ENCODE results near the gene ARIH1.

ARIH1 gene

DNA sequence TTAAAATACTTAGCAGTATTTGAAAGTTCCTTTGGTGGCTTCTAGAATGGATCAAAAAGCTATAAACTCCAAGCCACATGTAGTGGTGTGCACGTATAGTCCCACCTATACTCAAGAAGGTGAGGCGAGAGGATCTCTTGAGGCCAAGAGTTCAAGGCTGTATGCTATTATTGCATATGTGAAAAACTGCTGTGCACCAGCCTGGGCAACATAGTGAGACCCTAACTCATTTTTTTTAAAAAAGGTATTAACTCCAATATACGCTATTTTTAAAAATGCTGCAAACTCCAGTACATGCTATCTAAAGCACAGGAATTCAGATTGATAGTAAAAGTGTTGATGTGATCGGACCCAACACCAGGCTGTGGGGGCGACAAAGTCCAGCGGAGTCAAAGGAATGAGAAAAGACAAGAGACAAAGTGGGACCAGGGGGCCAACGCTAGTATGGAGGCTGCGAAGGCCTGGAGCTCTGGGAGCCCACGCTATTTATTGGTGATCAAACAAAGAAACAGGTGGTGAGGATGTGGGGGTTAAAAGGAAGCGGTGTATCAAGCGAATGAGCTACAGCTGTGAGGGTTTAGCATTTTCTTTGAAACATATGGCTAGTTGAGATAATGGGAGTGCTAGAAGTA lies 66.6 kb downstream of the ARIH1 start:
- DNase-seq (ENCODE audit: low read depth): no peak

GRCh38 chr15:72541674-72542073 lies 67.5 kb downstream of the ARIH1 start:
- DNase-seq (ENCODE audit: low read depth): no peak

DNA sequence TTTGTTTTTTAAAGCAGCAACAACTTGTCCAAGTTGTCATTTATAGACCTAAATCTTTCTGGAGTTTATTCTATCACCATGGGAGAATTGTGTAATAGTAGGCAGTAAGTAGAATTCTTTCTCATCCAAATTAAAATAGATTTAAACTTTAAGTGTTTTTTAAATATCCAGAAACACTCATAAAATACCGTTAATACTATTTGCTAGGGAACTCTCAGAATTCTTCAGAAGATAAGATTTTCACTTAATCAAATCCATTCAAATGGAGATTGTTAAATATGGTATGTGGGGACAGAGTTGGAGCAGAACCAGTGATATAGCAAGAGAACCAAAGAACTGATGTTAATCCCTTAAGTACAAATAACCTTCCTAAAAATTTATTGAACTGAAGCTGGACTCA lies 71.0 kb downstream of the ARIH1 start:
- no peak for DNase-seq (ENCODE audit: low read depth)

GRCh38 chr15:72554471-72555425 lies 80.6 kb downstream of the ARIH1 start:
- no peak for DNase-seq (ENCODE audit: low read depth)

GRCh38 chr15:72559781-72560180 lies 85.7 kb downstream of the ARIH1 start:
- DNase-seq (ENCODE audit: low read depth): no peak

DNA sequence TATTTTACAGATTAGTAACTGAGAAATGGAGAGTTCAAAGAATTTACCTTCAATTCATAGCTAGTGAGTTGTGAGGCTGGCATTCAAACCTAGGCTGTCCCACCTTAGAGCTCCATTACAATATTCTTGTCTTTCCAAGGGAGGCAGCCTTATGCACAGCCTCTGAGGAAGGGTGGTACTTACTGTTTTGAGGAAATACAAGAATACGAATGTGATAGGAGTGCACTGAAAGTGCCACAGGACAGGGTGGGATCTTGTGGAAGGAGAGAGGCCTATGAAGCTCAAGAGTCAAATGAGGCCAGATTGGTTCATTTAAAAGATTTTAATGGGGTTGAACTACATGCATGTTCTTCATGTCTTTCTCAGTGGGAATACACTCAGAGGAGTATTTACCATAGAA lies 86.3 kb downstream of the ARIH1 start:
- DNase-seq (ENCODE audit: low read depth): no peak

GRCh38 chr15:72562386-72562785 lies 88.3 kb downstream of the ARIH1 start:
- no peak for DNase-seq (ENCODE audit: low read depth)

- no peak for DNase-seq (ENCODE audit: low read depth)
Observed at GRCh38 chr15:72562878-72563277, 88.7 kb downstream of the ARIH1 start.

- DNase-seq (ENCODE audit: low read depth): no peak
Observed at GRCh38 chr15:72564091-72564490, 90.0 kb downstream of the ARIH1 start.

- DNase-seq (ENCODE audit: low read depth): no peak
Observed at GRCh38 chr15:72566973-72567372, 92.8 kb downstream of the ARIH1 start.

DNA sequence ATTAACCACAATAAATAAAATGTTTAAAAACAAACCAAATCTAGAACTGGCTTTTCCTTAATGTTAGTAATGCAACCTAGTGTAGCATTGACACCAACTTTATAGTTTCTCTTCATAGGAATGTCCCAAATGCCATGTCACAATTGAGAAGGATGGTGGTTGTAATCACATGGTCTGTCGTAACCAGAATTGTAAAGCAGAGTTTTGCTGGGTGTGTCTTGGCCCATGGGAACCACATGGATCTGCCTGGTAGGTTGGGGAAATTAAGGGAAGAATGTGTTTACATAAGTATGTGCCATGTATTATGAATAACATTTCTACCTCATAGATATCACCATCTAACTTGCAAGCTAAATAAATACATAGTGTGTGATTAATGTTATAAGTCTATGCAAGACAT lies 95.9 kb downstream of the ARIH1 start:
- no peak for DNase-seq (ENCODE audit: low read depth)

DNA sequence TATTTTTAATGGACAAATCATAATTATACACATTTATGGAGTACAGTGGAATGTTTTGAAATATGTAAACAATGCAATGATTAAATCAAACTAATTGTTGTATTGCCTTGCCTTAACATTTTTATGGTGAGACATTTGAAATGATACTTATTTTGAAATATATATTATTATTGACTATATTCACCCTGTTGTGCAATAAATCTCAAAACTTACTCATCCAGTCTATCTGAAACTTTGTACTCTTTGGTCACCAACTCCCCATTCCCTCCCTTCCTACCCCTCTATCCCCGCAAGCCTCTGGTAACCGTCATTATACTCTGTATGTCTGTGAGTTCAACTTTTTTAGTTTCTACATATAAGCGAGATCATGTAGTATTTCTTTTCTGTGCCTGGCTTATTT lies 105.7 kb downstream of the ARIH1 start:
- DNase-seq (ENCODE audit: low read depth): no peak

GRCh38 chr15:72584006-72584405 lies 109.9 kb downstream of the ARIH1 start:
- DNase-seq (ENCODE audit: low read depth): no peak

- DNase-seq (ENCODE audit: low read depth): no peak
Observed at GRCh38 chr15:72585025-72585424, 110.9 kb downstream of the ARIH1 start.

DNA sequence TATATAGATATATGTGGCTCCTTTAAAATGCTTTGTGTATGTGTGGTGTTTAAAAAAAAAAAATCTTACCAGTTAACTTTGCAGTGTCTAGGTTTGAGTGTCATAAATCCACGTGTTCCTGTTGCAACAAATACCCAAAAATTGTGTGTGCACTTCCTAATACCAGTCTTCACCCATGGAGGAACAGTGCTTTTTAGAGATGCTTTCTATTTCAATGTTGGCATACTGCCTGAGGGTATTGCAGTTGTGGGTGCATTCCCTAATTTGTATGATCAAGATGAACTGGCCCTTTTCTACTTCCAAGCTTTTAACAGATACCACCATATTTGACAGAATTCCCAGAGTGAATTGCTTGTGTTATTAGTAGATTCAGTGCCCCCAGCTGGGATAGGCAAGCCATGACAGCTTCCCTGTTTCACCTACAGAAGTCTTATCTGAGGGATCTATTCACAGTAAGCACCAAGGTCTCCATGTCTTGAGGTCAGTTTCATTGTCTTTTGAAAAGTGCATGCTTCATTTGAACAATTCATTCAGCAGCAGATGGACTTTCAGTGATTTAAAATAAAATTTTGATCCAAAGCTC lies 111.4 kb downstream of the ARIH1 start:
- no peak for DNase-seq (ENCODE audit: low read depth)

- no peak for DNase-seq (ENCODE audit: low read depth)
Observed at GRCh38 chr15:72588096-72588495, 114.0 kb downstream of the ARIH1 start.

- DNase-seq (ENCODE audit: low read depth): no peak
Observed at GRCh38 chr15:72590427-72590826, 116.3 kb downstream of the ARIH1 start.

- no peak for DNase-seq (ENCODE audit: low read depth)
Observed at GRCh38 chr15:72591361-72591760, 117.2 kb downstream of the ARIH1 start.

GRCh38 chr15:72592097-72592496 lies 118.0 kb downstream of the ARIH1 start:
- no peak for DNase-seq (ENCODE audit: low read depth)

GRCh38 chr15:72592676-72593075 lies 118.5 kb downstream of the ARIH1 start:
- no peak for DNase-seq (ENCODE audit: low read depth)

GRCh38 chr15:72593838-72594237 lies 119.7 kb downstream of the ARIH1 start:
- DNase-seq (ENCODE audit: low read depth): no peak

DNA sequence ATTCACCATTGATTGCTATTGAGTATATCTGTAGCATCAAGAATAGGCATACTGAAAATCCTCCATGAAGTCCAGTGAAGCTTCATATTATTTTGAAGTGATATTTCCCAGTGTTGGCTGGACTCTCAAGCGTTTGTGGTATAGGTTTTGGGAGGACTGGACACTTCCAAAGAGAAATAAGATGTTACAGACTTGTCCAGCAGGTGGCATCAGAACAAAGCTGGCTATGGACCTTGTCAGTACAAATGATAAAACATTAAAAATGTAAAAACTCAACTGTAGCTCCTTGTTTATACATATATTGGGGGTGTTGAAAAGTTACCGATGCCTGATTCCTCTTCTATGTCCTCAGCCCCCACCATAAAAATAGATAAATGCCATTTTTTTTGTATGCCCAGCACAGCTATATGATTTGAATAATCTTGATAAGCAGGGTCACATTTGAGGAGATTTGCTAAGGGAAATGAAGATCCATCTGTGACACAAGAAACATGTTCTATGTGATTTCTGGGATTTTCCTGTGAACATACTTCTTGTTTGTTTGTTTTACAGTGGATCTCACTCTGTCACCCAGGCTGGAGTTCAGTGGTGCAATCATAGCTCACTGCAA lies 125.8 kb downstream of the ARIH1 start:
- no peak for DNase-seq (ENCODE audit: low read depth)

- no peak for DNase-seq (ENCODE audit: low read depth)
Observed at GRCh38 chr15:72604794-72605193, 130.7 kb downstream of the ARIH1 start.
